Suprapubic skin (tissue), 4 donors: ENCODE results near the gene DOCK6. TPM values are rescaled to one million over a fixed set of nuclear protein-coding genes. Genes with fewer than 3 reads are reported as not detected.

ENCODE experiments used
- DNase-seq, 2 donors: peaks; one replicate each; pipeline ENCODE4 v3.0.0-alpha.2; 2019; ENCODE audit warnings: low spot score in 2 of 2
- H3K27ac ChIP-seq: fragments of 200-600 bp; sonication (generic); one replicate; pipeline ENCODE4 v1.5.1; 2019
- H3K27me3 ChIP-seq: fragments of 200-600 bp; sonication (generic); one replicate; pipeline ENCODE4 v1.5.1; 2019
- H3K36me3 ChIP-seq: fragments of 200-600 bp; sonication (generic); one replicate; pipeline ENCODE4 v1.5.1; 2019
- H3K4me1 ChIP-seq: fragments of 200-600 bp; sonication (generic); one replicate; pipeline ENCODE4 v1.5.1; 2019
- H3K4me3 ChIP-seq: fragments of 200-600 bp; sonication (generic); one replicate; pipeline ENCODE4 v1.5.1; 2019; ENCODE audit warnings: mild to moderate bottlenecking
- H3K9me3 ChIP-seq: fragments of 200-600 bp; sonication (generic); one replicate; pipeline ENCODE4 v1.5.1; 2019
- CTCF ChIP-seq, 2 donors: fragments of 200-600 bp in 1 of 2; fragments of 450-650 bp in 1 of 2; sonication (generic) in 1 of 2; IDR thresholded peaks; one replicate each; pipeline ENCODE4 v1.5.1; 2016 to 2019; ENCODE audit warnings: antibody characterized with exemption in 2 of 2, mild to moderate bottlenecking in 1 of 2, moderate library complexity in 1 of 2
- EP300 ChIP-seq: sonication (generic); formaldehyde crosslinking; IDR thresholded peaks from one replicate; pipeline ENCODE4 v1.6.1; 2017; ENCODE audit warnings: antibody characterized with exemption
- POLR2A ChIP-seq, 2 donors: fragments of 450-650 bp; IDR thresholded peaks; one replicate each; pipeline ENCODE4 v1.6.1; 2017; ENCODE audit warnings: antibody characterized with exemption in 2 of 2, mild to moderate bottlenecking in 2 of 2, moderate library complexity in 2 of 2
- POLR2AphosphoS5 ChIP-seq, 3 donors: sonication (generic); formaldehyde crosslinking; IDR thresholded peaks; one replicate each; pipeline ENCODE4 v1.6.1; 2017; ENCODE audit warnings: antibody characterized with exemption in 3 of 3
- WGBS: methylation state at CpG from one replicate; pipeline ENCODE4 v1.1.5; 2018; 5-methylcytosine and 5-hydroxymethylcytosine counted together
- total RNA-seq, 4 donors: library from RNA; depleted of rRNA; stranded (reverse); fragments of >200 nt; gene quantifications; one replicate each; pipeline ENCODE4 v1.1.0, GENCODE V29; 2016

DOCK6 gene
- total RNA-seq, 4 donors from 2014 or later, result 69.7 to 188 (median 98.3) TPM

- Histone ChIP-seq H3K9me3 (no peaks in the 10 kb centered on the region), H3K27me3 (no peaks in the 10 kb centered on the region), H3K4me3 (no peak overlapping the region), H3K4me1 (no peaks in the 10 kb centered on the region), H3K27ac (no peak overlapping the region), H3K36me3 (peaks cover 89% of the 10 kb centered on the region)
- no peak for DNase-seq
- TF ChIP-seq CTCF (IDR thresholded peaks at IDR 0.05) (no peak), POLR2AphosphoS5 (IDR thresholded peaks at IDR 0.05) (no peak), POLR2A (IDR thresholded peaks at IDR 0.05) (no peak), EP300 (no peak)
- WGBS, result 94% methylated on average over 16 of the region's 31 CpGs
These were observed 25.7 kb downstream of the DOCK6 start for GRCh38 chr19:11236324-11237301.

DNA sequence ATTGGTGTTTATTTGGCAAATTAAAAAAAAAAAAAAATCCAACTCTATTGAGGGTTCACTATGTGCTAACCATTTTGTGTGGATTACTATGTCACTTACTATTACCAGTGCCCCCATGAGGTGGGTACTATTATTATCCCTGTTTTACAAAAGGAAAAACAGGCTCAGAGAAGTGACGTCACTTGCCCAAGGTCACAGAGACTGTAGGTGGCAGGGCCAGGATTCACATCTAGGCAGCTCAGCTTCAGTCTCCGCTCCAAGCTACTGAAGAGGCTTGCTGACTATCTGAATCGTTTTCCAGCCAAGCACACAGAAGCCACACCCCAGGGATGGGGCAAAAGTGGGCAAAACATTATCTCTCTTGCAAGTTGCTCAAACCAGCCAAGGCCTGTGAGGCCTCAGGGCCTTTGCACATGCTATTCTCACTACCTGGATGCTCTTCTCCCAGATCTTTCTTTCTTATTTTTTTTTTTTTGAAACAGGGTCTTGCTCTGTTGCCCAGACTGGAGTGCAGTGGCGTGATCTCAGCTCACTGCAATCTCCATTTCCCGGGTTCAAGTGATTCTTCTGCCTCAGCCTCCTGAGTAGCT, 27.7 kb downstream of the DOCK6 start:
- H3K4me1 ChIP-seq, result no peaks in the 10 kb centered on the region
- TF ChIP-seq POLR2AphosphoS5 (IDR thresholded peaks at IDR 0.05), result no peak
- no peak for TF ChIP-seq CTCF (IDR thresholded peaks at IDR 0.05)
- TF ChIP-seq POLR2A (IDR thresholded peaks at IDR 0.05), result no peak
- no peak for TF ChIP-seq EP300
- H3K27me3 ChIP-seq, result no peaks in the 10 kb centered on the region
- WGBS, result 78% methylated on average over 5 of the region's 5 CpGs
- no peak overlapping the region for H3K27ac ChIP-seq
- no peaks in the 10 kb centered on the region for H3K9me3 ChIP-seq
- peaks cover 83% of the 10 kb centered on the region for H3K36me3 ChIP-seq
- DNase-seq, result no peak
- H3K4me3 ChIP-seq, result no peak overlapping the region

GRCh38 chr19:11233073-11233472, 29.3 kb downstream of the DOCK6 start:
- Histone ChIP-seq H3K27ac (no peak overlapping the region), H3K27me3 (no peaks in the 10 kb centered on the region), H3K36me3 (peaks cover 68% of the 10 kb centered on the region), H3K4me1 (no peaks in the 10 kb centered on the region), H3K9me3 (no peaks in the 10 kb centered on the region), H3K4me3 (no peak overlapping the region)
- TF ChIP-seq POLR2A (IDR thresholded peaks at IDR 0.05), result no peak
- no peak for TF ChIP-seq EP300
- TF ChIP-seq CTCF (IDR thresholded peaks at IDR 0.05), result no peak
- no peak for TF ChIP-seq POLR2AphosphoS5 (IDR thresholded peaks at IDR 0.05)
- no peak for DNase-seq
- 78% methylated on average over 5 of the region's 15 CpGs for WGBS

- Histone ChIP-seq H3K36me3 (peaks cover 62% of the 10 kb centered on the region), H3K27me3 (no peaks in the 10 kb centered on the region), H3K4me3 (no peak overlapping the region), H3K9me3 (no peaks in the 10 kb centered on the region), H3K4me1 (no peaks in the 10 kb centered on the region), H3K27ac (no peak overlapping the region)
- TF ChIP-seq EP300, result no peak
- no peak for TF ChIP-seq POLR2A (IDR thresholded peaks at IDR 0.05)
- no peak for TF ChIP-seq CTCF (IDR thresholded peaks at IDR 0.05)
- no peak for TF ChIP-seq POLR2AphosphoS5 (IDR thresholded peaks at IDR 0.05)
- WGBS, result 92% methylated on average over 4 of the region's 4 CpGs
- no peak for DNase-seq
These were observed 29.8 kb downstream of the DOCK6 start for GRCh38 chr19:11232555-11232954.
